Lower leg skin (tissue), 4 donors: ENCODE measurements around the gene MAP2K1. TPM values are rescaled to one million over a fixed set of nuclear protein-coding genes. Genes with fewer than 3 reads are reported as not detected.

ENCODE experiments used
- DNase-seq, 2 donors: peaks; one replicate each; pipeline ENCODE4 v3.0.0-alpha.2; 2019; ENCODE audit warnings: low spot score in 2 of 2
- H3K4me3 ChIP-seq: fragments of 200-600 bp; sonication (generic); 2 replicates; pipeline ENCODE4 v1.5.1; 2017; ENCODE audit warnings: mild to moderate bottlenecking, low read depth; ENCODE audit not compliant: poor library complexity, severe bottlenecking
- POLR2A ChIP-seq, 2 donors: fragments of 450-650 bp; IDR thresholded peaks; one replicate each; pipeline ENCODE4 v1.6.1; 2016 to 2017; ENCODE audit warnings: antibody characterized with exemption in 2 of 2, mild to moderate bottlenecking in 1 of 2, moderate library complexity in 1 of 2
- WGBS, 2 donors: methylation state at CpG; one replicate each; pipeline ENCODE4 v1.1.5; 2018; 5-methylcytosine and 5-hydroxymethylcytosine counted together
- intact Hi-C: fragments of 100-400 bp; cut with DNase I; formaldehyde crosslinking; loops from one replicate; pipeline ENCODE4 v1.15.0; 2023; ENCODE audit warnings: low total_unique reads
- total RNA-seq, 4 donors: library from RNA; depleted of rRNA; stranded (reverse); fragments of >200 nt; gene quantifications; one replicate each; pipeline ENCODE4 v1.1.0, GENCODE V29; 2016
- TF ChIP-seq, protein P1 (sequence below), 3 donors: fragments of 450-650 bp; IDR thresholded peaks; one replicate each; pipeline ENCODE4 v1.5.1; 2016; ENCODE audit warnings: antibody characterized with exemption in 3 of 3, mild to moderate bottlenecking in 3 of 3, moderate library complexity in 2 of 3

MAP2K1 gene
- total RNA-seq, 4 donors from 2014 or later = 19.1 to 38.1 (median 26.7) TPM

DNA sequence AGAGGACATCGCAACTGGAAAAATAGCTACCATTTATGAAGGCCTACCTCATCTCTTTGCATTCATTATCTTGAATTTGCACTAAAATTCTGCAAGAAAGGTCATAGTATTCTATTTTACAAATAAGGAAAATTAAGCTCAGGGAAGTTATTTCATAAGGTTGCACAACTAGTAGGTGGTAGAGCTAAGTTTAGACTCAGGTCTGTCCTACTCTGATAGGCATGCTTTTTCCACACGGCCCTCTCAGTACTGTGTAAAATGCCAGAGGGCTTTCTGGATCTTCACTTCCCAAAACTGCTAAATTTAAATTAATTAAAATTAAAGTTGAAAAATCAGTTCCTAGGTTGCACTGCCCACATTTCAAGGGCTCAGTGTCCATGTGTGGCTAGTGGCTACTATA, 18.3 kb downstream of the MAP2K1 start:
- no peak overlapping the region for H3K4me3 ChIP-seq
- intact Hi-C loops = no loop called here
- WGBS, 2 donors = 70% methylated on average over 2 of the region's 2 CpGs
- TF ChIP-seq POLR2A (IDR thresholded peaks at IDR 0.05) = no peak
- TF ChIP-seq, protein P1, sequence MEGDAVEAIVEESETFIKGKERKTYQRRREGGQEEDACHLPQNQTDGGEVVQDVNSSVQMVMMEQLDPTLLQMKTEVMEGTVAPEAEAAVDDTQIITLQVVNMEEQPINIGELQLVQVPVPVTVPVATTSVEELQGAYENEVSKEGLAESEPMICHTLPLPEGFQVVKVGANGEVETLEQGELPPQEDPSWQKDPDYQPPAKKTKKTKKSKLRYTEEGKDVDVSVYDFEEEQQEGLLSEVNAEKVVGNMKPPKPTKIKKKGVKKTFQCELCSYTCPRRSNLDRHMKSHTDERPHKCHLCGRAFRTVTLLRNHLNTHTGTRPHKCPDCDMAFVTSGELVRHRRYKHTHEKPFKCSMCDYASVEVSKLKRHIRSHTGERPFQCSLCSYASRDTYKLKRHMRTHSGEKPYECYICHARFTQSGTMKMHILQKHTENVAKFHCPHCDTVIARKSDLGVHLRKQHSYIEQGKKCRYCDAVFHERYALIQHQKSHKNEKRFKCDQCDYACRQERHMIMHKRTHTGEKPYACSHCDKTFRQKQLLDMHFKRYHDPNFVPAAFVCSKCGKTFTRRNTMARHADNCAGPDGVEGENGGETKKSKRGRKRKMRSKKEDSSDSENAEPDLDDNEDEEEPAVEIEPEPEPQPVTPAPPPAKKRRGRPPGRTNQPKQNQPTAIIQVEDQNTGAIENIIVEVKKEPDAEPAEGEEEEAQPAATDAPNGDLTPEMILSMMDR (IDR thresholded peaks at IDR 0.05) = no peak
- DNase-seq = no peak

DNA sequence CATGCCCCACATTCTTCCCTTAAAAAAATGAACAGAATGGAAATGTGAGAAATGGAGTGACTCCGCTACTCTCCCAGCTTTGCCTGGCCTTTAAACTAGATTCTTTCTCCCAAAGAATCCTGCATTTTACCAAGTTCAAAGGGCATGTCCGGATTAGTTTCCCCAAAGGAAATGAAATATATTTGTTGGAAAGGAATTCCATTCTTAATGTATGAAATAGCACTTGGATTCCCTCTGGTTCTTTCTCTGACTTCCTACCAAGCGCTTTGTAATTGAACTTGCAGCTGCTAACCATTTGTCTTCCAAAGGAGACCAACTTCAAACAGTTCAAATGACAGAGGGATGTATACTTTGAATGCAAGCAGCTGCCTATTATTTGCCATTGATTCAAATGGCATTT, 18.9 kb downstream of the MAP2K1 start:
- intact Hi-C loops = no loop called here
- 67 to 73% methylated on average over 3 of the region's 3 CpGs for WGBS, 2 donors
- no peak for DNase-seq
- no peak overlapping the region for H3K4me3 ChIP-seq
- TF ChIP-seq, protein P1 (IDR thresholded peaks at IDR 0.05) = no peak
- no peak for TF ChIP-seq POLR2A (IDR thresholded peaks at IDR 0.05)

DNA sequence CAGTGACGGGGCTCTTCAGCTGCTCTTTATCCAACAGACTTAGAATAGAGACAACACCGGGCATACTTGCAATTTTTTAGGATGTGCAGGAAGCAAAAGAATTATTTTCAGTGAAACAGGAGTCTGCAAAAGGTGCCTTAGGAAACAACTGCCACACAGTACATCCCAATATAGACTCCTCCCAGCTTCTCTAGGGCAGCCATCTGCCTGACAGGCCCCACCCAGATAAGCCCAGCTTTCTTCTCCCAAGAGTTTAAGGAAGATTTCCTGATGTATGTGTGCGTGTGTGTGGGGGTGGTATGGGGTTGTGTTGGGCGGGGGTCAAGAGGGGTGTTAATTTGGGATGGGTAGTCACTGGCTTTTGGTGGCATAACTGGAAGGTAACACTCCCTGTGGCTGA, 21.5 kb downstream of the MAP2K1 start:
- DNase-seq = no peak
- H3K4me3 ChIP-seq = no peak overlapping the region
- WGBS, 2 donors = 87 to 90% methylated on average over 4 of the region's 4 CpGs
- TF ChIP-seq, protein P1 (IDR thresholded peaks at IDR 0.05) = no peak
- no peak for TF ChIP-seq POLR2A (IDR thresholded peaks at IDR 0.05)
- intact Hi-C loops = no loop called here

DNA sequence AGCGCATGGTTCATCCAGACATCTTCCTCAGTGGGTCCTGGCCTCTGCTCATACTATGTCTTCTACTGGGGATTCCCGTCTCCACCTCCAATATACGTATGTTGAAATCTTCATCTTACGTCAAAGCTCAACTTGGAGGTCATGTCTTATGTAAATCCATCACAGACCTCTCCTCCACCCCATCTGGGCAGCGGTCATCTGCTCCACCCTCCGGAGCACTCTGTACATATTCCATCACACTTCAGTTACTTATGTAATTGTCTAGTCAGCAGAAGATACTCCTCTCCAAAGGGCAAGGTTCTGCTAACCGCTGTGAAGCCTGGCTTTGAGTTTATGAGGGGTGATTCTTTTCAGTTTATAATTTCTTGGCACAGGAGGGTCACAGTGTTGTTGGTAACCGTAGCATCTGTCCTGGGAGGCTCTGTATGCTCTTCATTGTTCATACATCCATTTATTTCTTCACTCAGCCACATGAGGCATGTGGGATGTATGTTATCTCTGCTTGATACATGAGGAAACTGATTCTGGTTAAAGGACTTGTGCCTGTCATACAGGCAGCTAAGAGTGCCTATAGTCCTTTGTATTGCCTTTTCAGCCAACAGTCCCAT, 22.1 kb downstream of the MAP2K1 start:
- intact Hi-C loops = no loop called here
- no peak for TF ChIP-seq POLR2A (IDR thresholded peaks at IDR 0.05)
- TF ChIP-seq, protein P1 (IDR thresholded peaks at IDR 0.05) = no peak

DNA sequence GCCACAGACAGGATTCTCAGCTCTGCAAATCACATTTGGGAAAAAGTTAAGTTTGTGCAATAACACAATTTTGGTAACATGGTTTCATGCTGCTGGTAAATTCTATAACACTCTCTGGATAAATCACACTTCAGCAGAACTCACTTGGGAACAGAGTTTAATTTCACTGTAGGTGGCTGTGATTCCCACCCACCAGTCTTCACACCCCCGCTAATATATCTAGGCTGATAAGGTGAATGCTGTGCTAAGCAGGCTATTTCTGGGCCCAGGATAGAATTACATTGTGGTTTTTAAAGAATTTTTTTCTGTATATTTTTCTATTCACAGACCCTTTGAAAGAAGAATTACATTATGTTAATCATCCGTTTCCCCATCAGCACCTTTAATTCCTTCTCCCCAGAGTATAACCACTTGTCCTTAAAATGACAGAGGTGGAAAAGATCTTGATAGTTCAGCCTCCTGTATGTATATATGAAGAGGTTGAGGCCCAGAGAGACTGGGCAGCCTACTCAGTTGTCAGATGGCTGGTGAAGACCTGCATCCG, 22.9 kb downstream of the MAP2K1 start:
- intact Hi-C loops = no loop called here
- no peak overlapping the region for H3K4me3 ChIP-seq
- whole genome bisulfite sequencing, 2 donors = 89 to 91% methylated on average over 3 of the region's 3 CpGs
- TF ChIP-seq POLR2A (IDR thresholded peaks at IDR 0.05) = no peak
- TF ChIP-seq, protein P1 (IDR thresholded peaks at IDR 0.05) = no peak
- no peak for DNase-seq

More for the DNA sequence above, 22.1 kb downstream of the MAP2K1 start:
- H3K4me3 ChIP-seq = no peak overlapping the region
- DNase-seq = no peak
- WGBS, 2 donors = 86 to 90% methylated on average over 8 of the region's 8 CpGs

DNA sequence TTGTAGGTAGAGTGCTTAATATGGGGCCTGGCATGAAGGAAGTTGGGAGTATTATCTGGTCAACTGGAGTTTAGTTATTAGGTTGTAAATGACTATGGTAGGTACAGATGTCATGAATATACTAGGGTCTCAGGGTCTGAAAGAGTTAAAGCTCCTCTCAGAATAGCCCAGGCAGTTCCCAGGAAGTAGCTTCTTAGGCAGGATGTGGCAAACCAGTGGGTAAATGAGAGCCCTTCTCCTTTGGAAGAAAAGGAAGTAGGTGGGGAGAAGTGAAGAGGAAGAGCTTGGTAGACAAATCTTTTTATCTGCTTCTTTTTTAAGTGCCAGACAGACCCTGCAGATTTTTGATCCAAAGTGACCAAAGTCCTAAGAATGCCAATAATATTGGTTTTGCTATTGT, 24.5 kb downstream of the MAP2K1 start:
- DNase-seq = no peak
- TF ChIP-seq, protein P1 (IDR thresholded peaks at IDR 0.05) = no peak
- no peak for TF ChIP-seq POLR2A (IDR thresholded peaks at IDR 0.05)
- intact Hi-C loops = no loop called here
- H3K4me3 ChIP-seq = no peak overlapping the region
